Dermis microvascular lymphatic vessel endothelial cell (primary cell): Measurements from ENCODE around the gene CHI3L1. TPM values are rescaled to one million over a fixed set of nuclear protein-coding genes. Genes with fewer than 3 reads are reported as not detected.

Source experiments
- DNase-seq, 2 donors: peaks; one replicate each; pipeline versions ENCODE4 v3.0.0 to v3.0.0-alpha.2; 2010; ENCODE audit warnings: low read depth in 2 of 2
- total RNA-seq: library from RNA; depleted of rRNA; stranded (reverse); fragments of >200 nt; gene quantifications from 2 replicates; pipeline ENCODE4 v1.2.1, GENCODE V29; 2014

CHI3L1 gene
- total RNA-seq, 1 donor from 2014 or later = under 0.01 TPM

DNA sequence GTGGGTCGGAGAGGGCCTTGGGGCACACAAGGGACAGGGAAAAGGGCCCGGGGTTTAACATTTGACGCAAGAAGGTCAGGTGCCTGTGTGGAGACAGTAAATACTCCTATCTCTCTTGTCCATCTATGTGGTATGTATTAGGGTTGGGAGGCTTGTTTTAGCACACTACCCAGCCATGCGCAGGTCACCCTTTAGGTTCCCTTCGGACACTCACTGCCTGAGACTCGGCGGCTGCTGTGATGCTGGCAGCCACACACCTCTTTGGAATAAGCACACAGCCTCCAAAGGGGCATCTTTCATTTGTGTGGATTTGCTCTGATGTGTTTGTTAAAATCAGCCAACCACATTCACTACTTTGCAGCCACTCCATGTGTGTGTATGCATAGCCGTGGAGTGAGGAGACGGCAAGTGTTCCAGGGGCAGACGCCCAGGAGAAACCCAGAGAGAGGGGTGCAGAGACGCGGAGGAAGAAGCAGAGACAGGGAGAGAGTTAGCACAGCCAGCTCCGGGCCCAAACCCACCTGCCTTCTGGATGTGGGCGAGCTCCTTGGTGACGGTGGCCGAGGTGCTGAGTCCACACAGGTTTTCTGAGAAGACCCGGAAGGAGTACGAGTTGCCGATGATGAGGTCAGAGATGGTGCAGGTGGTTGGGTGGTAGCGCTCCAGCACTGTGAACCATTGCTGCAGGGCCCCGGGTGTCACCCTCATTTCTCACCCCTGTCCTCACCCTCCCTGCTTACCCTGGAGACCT, 16.6 kb downstream of the CHI3L1 start:
- no peak for DNase-seq

DNA sequence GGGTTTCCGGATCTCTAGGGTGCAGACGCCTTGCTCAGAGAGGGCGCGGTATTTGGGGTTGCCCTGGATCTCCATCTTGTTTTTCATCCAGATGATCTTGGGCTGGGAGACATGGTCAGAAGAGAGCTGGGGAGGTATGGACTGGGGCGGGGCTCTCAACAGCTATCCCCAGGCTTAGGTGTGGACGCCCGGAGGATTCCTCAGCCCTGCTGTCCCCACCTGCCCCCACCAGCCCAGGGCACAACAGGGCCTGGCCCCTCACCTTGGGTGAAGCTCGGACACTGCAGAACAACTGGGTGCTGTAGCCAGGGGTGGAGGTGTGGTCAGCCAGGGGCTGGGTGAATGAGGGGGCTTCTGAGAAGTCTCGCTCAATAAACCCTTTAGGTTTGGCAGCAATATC, 17.5 kb downstream of the CHI3L1 start:
- no peak for DNase-seq

DNA sequence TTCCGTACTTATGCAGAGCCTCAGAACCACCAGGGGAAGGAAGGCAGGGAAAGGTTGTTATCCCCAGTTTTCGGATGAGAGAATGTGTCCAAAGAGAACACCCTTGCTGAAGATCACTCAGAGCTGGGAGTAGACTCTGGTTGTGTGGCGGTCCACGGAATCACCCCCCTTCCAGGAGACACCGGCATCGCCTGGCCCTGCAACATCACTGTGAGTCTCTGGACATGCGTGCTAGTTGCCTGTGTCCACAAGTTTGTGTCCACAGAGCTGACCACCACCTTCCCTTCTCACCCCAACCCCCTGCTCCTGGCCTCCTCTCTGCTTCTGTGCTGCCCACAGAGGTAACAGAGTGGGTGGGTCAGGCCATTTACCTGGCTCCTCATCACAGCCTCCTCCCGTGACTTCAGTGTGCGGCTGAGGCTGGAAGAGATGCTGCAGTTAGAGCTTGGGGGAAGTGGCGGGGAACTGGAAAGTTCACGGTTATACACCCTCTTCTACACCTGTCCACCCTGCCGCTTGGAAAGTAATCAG, 18.2 kb downstream of the CHI3L1 start:
- no peak for DNase-seq

DNA sequence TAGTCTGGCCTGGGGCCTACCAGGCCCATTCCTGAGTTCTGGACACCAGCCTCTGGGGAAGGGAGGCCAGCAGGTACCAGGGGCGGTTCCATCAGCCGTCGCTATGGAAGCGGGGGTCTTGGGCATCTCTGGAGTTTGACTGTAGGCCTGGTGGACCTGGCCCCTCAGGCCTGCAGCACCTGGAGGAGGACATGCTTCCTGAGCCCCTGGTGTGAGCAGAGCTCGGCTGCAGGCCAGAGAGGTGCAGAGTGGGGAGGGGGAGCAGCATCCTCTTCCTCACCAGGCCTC, 18.6 kb downstream of the CHI3L1 start:
- DNase-seq = no peak

DNA sequence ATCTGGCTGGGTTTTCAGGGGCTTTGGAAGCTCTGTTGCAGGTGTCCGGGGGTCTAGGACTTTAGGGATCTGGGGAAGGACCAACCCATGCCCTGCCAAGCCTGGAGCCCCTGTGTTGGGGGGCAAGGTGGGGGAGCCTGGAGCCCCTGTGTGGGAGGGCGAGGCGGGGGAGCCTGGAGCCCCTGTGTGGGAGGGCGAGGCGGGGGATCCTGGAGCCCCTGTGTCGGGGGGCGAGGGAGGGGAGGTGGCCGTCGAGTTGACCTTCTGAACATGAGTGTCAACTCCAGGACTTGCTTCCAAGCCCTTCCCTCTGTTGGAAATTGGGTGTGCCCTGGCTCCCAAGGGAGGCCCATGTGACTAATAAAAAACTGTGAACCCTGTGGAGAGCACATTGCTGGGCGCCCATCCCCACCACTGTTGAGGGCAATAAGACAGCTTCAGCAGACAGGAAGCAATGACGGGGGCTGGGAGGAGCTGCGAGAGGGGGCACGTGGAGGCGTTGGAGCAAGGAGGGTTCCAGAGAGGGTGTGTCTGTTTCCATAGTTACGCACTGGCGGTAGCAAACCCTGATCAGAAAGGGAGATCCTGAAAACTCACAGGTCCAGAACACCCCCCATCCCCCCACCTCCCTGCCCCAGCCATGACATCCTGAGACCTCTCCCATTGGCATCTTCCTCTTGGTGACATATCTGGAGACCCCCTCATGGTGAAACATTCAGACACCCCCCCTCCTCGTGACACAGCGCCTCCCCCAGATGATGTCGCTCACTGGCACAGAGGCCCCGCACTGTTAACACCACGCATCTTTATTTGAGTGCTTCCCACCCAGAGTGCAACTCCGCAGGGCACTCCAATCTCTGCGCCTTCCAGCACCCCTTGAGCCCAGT, 19.2 kb downstream of the CHI3L1 start:
- DNase-seq = no peak

DNA sequence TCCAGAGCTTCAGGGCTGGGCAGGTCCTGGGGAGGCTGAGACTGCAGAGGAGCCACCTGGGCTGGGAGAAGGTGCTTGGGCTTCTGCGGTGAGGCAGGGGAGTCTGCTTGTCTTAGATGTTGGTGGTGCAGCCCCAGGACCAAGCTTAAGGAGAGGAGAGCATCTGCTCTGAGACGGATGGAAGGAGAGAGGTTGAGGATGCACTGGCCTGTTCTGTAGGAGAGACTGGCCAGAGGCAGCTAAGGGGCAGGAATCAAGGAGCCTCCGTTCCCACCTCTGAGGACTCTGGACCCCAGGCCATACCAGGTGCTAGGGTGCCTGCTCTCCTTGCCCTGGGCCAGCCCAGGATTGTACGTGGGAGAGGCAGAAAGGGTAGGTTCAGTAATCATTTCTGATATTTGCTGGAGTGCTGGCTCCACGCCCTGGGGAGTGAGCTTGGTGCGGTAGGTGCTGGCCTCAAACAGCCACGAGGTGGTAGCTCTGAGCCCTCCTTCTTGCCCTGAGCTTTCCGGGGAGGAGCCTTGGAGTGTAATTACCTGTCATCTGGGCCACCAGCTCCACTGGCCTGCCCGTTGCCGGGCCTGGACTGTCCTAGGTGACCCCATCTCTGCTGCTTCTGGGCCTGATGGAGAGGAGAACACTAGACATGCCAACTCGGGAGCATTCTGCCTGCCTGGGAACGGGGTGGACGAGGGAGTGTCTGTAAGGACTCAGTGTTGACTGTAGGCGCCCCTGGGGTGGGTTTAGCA, 20.1 kb downstream of the CHI3L1 start:
- no peak for DNase-seq

DNA sequence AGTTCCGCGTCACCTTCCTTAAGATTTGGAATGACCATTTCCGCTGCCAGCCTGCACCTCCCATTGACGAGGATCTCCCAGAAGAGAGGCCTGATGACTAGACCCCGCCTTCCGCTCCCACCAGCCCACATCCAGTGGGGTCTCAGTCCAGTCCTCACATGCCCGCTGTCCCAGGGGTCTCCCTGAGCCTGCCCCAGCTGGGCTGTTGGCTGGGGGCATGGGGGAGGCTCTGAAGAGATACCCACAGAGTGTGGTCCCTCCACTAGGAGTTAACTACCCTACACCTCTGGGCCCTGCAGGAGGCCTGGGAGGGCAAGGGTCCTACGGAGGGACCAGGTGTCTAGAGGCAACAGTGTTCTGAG, 20.7 kb downstream of the CHI3L1 start:
- no peak for DNase-seq

DNA sequence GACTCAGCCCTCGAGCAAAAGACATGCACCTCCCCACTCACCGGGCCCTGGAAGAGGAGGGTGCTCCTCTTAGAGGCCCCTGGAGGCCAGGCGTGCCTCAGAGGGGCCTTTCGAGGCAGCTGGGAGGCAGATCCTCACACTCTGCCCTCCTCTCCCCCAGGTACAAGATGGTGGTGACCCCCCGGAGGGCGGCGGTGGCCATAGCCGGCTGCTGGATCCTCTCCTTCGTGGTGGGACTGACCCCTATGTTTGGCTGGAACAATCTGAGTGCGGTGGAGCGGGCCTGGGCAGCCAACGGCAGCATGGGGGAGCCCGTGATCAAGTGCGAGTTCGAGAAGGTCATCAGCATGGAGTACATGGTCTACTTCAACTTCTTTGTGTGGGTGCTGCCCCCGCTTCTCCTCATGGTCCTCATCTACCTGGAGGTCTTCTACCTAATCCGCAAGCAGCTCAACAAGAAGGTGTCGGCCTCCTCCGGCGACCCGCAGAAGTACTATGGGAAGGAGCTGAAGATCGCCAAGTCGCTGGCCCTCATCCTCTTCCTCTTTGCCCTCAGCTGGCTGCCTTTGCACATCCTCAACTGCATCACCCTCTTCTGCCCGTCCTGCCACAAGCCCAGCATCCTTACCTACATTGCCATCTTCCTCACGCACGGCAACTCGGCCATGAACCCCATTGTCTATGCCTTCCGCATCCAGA, 21.3 kb downstream of the CHI3L1 start:
- no peak for DNase-seq

DNA sequence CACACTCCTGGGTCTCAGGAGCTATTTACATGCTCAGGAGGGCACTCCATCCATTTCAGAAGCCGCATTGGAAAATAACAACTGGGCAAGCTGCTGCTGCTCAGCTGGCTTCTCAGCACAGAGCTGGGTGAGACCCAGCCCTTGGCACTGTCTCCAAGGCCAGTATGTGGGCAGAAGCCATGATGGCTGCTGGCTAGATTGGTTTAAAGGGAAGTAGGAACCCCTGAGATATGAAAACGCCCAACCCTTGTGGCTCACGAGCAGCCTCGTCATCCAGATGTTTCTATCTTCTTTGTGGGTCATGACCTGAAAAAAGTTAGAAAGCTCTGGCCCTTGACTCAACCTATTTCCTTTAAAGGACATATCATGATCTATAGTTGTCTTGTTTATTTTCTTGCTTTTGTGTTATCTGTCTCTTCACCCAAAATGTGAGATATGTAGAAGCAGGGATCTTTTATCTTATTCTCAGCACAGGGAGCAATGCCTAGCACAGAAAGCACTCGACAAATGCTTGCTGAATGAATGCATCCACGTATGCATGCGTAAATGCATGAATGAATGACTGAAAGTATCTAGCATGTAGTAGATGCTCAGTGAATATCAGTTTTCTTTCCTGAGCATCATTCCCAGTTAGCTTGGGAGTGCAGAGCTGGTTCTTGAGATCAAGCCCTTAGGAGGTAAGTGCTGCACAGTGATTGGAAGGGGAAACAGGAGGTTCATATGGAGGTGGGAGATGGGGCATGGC, 22.4 kb downstream of the CHI3L1 start:
- no peak for DNase-seq

DNA sequence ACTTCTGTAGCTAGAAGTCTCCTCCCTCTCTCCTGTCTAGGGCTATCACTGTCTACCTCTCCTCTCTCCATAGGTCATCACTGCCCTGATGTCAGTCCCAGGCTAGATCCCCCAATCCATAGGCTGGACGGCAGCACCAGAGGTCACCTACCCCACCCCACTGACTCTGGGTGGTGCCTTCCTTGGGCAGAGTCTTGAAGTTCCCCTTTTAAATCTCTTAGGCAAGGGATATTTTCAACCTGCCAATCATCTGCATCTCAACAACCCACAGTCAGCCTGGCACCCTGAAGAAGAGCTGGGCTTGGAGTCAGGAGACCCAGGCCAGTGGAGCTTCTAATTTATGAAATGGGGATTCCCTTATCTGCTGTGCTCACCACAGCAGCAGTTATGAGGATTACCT, 24.1 kb downstream of the CHI3L1 start:
- no peak for DNase-seq

DNA sequence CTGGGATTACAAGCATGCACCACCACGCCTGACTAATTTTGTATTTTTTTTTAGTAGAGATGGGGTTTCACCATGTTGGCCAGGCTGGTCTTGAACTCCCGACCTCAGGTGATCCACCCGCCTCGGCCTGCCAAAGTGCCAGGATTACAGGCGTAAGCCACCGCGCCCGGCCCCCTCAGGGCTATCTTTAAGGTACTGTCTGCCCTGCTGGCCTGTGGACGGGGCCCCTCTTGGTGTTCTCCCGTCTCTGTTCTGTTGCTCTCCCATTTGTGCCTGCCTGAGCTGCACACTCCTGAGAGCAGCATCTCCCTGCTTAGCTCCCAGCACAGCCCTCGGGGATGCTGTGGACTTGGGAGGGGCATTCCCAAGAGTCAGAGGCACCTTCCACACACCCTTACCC, 24.8 kb downstream of the CHI3L1 start:
- DNase-seq = no peak

DNA sequence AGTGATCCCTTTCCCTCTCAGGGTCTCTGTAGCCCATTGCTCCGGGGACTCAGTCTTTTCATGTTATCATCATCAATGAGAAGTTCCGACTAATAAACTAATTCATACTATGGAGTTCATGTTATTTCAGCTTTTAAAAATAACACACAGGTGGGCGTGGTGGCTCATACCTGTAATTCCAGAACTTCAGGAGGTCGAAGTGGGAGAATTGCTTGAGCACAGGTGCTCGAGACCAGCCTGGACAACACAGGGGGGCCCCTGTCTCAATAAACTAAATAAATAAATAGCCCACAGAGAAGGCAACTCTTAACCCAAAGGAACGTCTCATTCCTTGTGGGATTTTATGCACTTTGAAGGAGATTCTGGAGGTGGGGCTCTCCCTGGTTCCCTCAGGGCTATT, 25.3 kb downstream of the CHI3L1 start:
- DNase-seq = no peak

DNA sequence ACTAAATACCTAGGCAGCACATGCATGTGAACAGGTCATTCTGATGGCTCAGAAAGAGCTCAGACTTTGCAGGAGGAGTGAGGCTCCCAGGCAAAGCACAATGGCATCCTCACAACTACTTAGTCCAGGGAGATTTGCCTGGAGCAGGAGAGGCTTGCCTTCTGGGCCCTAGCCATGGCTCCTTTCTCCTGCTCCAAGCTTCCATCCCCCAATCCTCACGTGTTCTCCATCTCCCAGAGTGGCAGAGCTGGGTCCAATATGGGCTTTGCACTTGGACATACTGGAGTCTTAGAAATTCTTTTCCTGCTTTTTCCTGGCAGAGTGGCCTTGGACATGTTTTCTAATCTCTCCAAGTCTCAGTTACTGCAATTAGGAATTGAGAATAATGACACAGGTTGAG, 26.7 kb downstream of the CHI3L1 start:
- no peak for DNase-seq

DNA sequence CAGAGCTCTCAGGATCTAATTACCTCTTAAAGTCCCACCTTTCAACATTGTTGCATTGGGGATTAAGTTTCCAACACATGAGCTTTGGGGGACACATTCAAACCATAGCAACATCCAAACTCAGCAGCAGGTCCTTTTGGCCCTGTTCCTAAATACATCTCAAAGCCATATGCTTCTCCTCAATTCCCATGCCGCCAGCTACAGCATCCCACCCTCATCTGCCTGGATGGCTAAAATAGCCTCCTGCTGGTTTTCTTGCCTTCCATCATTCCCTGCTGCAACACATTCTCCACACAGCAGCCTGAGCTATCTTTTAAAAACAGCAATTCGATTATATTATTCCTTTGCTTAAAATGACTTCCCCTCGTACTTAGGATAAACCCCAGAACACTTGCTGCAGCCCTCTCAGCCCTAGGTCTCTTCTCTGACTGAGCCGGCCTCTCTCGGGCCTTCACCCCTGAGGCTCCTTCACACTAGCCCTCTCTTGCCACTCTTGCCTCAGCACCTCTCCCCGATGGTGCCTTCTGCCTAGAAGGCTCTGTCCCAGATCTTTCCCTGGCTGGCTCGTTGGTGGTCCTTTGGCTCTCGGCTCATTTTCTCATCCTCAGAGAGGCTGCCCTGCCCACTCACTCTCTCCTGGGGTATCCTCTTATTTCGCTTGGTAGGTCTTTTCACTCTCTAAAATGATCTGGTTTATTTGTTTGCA, 27.4 kb downstream of the CHI3L1 start:
- DNase-seq = no peak

DNA sequence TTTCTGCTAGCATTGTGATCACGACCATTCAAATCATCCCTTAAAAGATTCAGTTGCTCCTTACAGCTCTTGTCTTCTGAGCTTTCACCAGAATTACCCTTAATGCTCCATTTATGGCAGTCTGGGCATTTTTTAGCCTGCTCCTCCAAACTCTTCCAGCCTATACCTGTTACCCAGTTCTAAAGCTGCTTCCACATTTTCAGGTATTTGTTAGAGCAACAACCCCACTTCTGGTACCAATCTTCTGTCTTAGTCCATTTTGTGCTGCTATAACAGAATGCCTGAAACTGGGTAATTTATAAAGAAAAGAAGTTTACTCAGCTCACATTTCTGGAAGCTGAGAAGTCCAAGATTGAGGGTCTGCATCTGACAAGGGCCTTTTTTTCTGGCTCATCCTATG, 28.1 kb downstream of the CHI3L1 start:
- DNase-seq = no peak

DNA sequence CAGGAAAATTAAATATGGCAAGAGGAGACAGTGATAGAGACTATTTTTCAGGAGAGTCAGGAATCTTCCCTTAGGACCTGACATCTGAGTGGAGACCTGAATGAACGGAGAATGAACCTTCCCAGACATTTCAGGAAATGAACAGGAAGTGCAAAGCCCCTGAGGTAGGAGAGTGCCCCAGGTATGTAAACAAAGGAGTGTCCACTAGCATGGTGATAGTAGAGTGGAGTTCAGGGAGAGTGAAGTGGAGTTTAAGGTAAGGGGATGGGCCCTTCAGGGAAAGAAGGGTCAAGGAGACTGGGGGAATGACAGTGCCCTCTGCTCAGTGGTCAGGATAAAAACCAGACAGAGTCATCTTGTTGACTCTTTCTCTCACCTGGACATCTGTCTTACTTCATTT, 30.2 kb downstream of the CHI3L1 start:
- no peak for DNase-seq

DNA sequence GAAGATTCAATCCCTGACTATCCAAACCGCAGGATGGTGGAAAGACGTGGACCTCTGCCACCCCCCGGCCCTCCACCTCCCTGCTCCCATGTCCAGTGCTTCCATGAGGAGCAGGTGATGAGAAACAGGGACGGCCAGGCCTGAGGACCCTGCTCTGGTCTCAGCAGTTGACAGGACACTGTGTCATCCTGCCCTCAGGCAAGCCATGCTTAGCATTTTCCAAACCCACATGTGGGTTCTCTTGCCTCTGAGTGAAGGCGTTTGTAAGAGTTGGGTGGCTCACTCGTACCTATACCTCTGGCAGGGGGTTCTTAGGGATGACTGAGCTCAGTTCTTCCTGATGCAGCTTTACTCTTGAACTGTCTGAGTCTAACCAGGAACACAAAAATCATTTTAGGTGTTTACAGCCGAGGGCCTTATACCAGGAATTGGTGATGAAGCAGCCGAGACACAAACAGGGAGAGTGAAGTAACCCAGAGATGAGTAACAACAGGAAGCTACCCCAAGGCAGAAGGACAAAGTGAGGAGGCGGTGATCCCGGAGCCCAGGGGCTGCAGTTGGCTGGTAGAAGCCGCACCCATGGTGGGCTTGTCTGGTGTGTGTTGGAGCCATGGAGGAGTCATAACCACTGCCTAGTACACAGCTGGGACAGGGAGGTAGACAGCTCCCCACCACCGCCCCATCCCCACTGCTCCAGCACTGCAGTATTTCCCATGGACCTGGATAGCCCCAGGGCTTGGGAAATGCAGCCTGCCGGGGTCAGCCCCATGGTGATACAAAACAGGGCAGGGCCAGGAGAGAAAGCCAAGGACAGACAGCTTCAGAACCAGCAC, 32.3 kb downstream of the CHI3L1 start:
- no peak for DNase-seq

DNA sequence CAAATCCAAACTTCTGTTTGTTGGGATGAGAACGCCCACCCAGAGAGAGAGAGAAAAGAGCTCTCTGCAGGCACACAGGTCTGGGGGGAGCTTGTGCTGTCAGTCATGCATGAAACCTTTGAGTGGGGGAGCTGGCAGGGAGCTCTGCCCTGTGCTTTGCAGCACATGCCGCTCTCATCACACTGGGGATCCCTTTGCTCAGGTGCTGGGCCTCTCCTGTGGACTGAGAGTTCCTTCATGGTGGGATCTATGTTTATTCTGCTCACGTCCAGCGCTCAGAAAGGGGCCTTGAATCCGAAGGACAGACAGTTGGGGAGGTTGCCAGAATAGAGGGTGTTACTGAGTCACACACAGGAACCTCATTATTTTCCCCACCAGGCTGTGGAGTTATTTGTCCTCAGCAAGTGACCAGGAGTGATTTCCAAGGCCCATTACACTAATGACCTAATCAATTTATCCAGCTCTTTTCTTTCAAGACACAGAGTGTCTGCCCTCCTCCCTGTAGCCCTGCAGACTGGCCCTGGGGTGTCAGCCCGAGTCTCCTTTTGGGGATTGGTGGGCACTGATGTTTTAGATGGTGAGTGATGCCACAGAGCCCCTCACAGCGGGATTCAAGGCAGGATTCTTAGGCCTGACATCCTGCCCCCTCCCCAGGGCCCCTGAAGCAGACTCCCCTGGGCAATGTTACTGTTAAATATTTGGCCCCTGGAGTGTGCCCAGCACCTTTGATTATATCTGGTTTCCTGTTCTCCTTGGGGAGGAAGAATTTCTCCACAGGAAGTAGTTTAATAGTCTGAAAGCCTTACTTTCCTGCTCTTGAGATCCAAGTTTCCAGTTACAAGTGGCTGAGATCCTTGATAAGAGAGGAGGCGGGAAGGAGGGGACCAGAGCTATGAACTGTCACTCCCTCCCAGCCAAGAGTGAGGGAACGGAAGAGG, 33.2 kb downstream of the CHI3L1 start:
- no peak for DNase-seq
